ENCODE results near the gene TGM2. TPM values are rescaled to one million over a fixed set of nuclear protein-coding genes. Genes with fewer than 3 reads are reported as not detected.

TGM2 gene
- total RNA-seq, 2 experiments from 2014 or later = 0.35 TPM

GRCh38 chr20:38205001-38205400 lies 39.9 kb upstream of the TGM2 start:
- ATAC-seq (no peak), DNase-seq (no peak)
- Mint-ChIP-seq H3K27ac (no peak overlapping the region), H3K27me3 (peaks cover 29% of the 10 kb centered on the region), H3K4me1 (no peaks in the 10 kb centered on the region), H3K36me3 (no peaks in the 10 kb centered on the region), H3K4me3 (no peak overlapping the region), H3K9me3 (ENCODE audit: low read depth) (no peaks in the 10 kb centered on the region)
- CTCF ChIA-PET = interaction anchor here (1.0 to 3.5 kb wide), 3 partner anchors 16 to 22 kb away, joined by 3 to 15 read pairs (median 3); no protein-coding TSS in a partner anchor

- Mint-ChIP-seq H3K4me1 (no peaks in the 10 kb centered on the region), H3K9me3 (ENCODE audit: low read depth) (no peaks in the 10 kb centered on the region), H3K4me3 (no peak overlapping the region), H3K27me3 (peaks cover 29% of the 10 kb centered on the region), H3K36me3 (no peaks in the 10 kb centered on the region), H3K27ac (no peak overlapping the region)
- DNase-seq (no peak), ATAC-seq (no peak)
- CTCF ChIA-PET = no interaction called here
Observed at GRCh38 chr20:38203981-38204357, 38.9 kb upstream of the TGM2 start.

- Mint-ChIP-seq H3K4me3 (no peak overlapping the region), H3K9me3 (ENCODE audit: low read depth) (no peaks in the 10 kb centered on the region), H3K27ac (no peak overlapping the region), H3K36me3 (no peaks in the 10 kb centered on the region), H3K4me1 (no peaks in the 10 kb centered on the region), H3K27me3 (peaks cover 29% of the 10 kb centered on the region)
- CTCF ChIA-PET = no interaction called here
- DNase-seq = no peak
- ATAC-seq = no peak
Observed at GRCh38 chr20:38203337-38203980, 38.4 kb upstream of the TGM2 start.

GRCh38 chr20:38202982-38203293 lies 37.9 kb upstream of the TGM2 start:
- CTCF ChIA-PET = no interaction called here
- ATAC-seq = no peak
- no peak overlapping the region for H3K27ac Mint-ChIP-seq
- peaks cover 25% of the 10 kb centered on the region for H3K27me3 Mint-ChIP-seq
- H3K4me1 Mint-ChIP-seq = no peaks in the 10 kb centered on the region
- no peaks in the 10 kb centered on the region for H3K36me3 Mint-ChIP-seq
- H3K4me3 Mint-ChIP-seq = no peak overlapping the region
- no peak for DNase-seq
- H3K9me3 Mint-ChIP-seq (ENCODE audit: low read depth) = no peaks in the 10 kb centered on the region

GRCh38 chr20:38202153-38202981 lies 37.3 kb upstream of the TGM2 start:
- Mint-ChIP-seq H3K27ac (no peak overlapping the region), H3K36me3 (no peaks in the 10 kb centered on the region), H3K4me1 (no peaks in the 10 kb centered on the region), H3K27me3 (peaks cover 22% of the 10 kb centered on the region), H3K4me3 (no peak overlapping the region), H3K9me3 (ENCODE audit: low read depth) (no peaks in the 10 kb centered on the region)
- DNase-seq (no peak), ATAC-seq (no peak)
- CTCF ChIA-PET = no interaction called here

- DNase-seq (no peak), ATAC-seq (no peak)
- Mint-ChIP-seq H3K36me3 (no peaks in the 10 kb centered on the region), H3K27ac (no peak overlapping the region), H3K4me3 (no peak overlapping the region), H3K4me1 (no peaks in the 10 kb centered on the region), H3K27me3 (peaks cover 19% of the 10 kb centered on the region), H3K9me3 (ENCODE audit: low read depth) (no peaks in the 10 kb centered on the region)
- CTCF ChIA-PET = no interaction called here
Observed at GRCh38 chr20:38201356-38201755, 36.3 kb upstream of the TGM2 start.

GRCh38 chr20:38200646-38201045 lies 35.6 kb upstream of the TGM2 start:
- Mint-ChIP-seq H3K27me3 (peaks cover 15% of the 10 kb centered on the region), H3K4me3 (no peak overlapping the region), H3K27ac (no peak overlapping the region), H3K4me1 (no peaks in the 10 kb centered on the region), H3K36me3 (no peaks in the 10 kb centered on the region), H3K9me3 (ENCODE audit: low read depth) (no peaks in the 10 kb centered on the region)
- no peak for ATAC-seq
- CTCF ChIA-PET = no interaction called here
- DNase-seq = no peak

GRCh38 chr20:38199501-38200390 lies 34.7 kb upstream of the TGM2 start:
- no peak overlapping the region for H3K27ac Mint-ChIP-seq
- H3K4me1 Mint-ChIP-seq = no peaks in the 10 kb centered on the region
- H3K4me3 Mint-ChIP-seq = no peak overlapping the region
- ATAC-seq = no peak
- CTCF ChIA-PET = no interaction called here
- DNase-seq = no peak
- H3K27me3 Mint-ChIP-seq = peaks cover 11% of the 10 kb centered on the region
- H3K36me3 Mint-ChIP-seq = no peaks in the 10 kb centered on the region
- H3K9me3 Mint-ChIP-seq (ENCODE audit: low read depth) = no peaks in the 10 kb centered on the region

- Mint-ChIP-seq H3K4me3 (no peak overlapping the region), H3K27me3 (peaks cover under 1% of the 10 kb centered on the region), H3K4me1 (no peaks in the 10 kb centered on the region), H3K27ac (no peak overlapping the region), H3K36me3 (no peaks in the 10 kb centered on the region), H3K9me3 (ENCODE audit: low read depth) (no peaks in the 10 kb centered on the region)
- CTCF ChIA-PET = no interaction called here
- ATAC-seq (no peak), DNase-seq (no peak)
Observed at GRCh38 chr20:38198238-38198861, 33.3 kb upstream of the TGM2 start.

- Mint-ChIP-seq H3K4me1 (no peaks in the 10 kb centered on the region), H3K9me3 (ENCODE audit: low read depth) (no peaks in the 10 kb centered on the region), H3K27ac (no peak overlapping the region), H3K36me3 (no peaks in the 10 kb centered on the region), H3K27me3 (no peaks in the 10 kb centered on the region), H3K4me3 (no peak overlapping the region)
- no peak for DNase-seq
- CTCF ChIA-PET = no interaction called here
- no peak for ATAC-seq
Observed at GRCh38 chr20:38197619-38198018, 32.5 kb upstream of the TGM2 start.

GRCh38 chr20:38197217-38197616 lies 32.1 kb upstream of the TGM2 start:
- no peaks in the 10 kb centered on the region for H3K27me3 Mint-ChIP-seq
- CTCF ChIA-PET = no interaction called here
- no peaks in the 10 kb centered on the region for H3K9me3 Mint-ChIP-seq (ENCODE audit: low read depth)

GRCh38 chr20:38196592-38196991 lies 31.5 kb upstream of the TGM2 start:
- CTCF ChIA-PET = interaction anchor here (1.2 to 1.4 kb wide), 2 partner anchors 25 to 139 kb away, joined by 5 read pairs; no protein-coding TSS in a partner anchor

More at GRCh38 chr20:38197217-38197616, 32.1 kb upstream of the TGM2 start:
- no peak for ATAC-seq
- Mint-ChIP-seq H3K27ac (no peak overlapping the region), H3K4me3 (no peak overlapping the region), H3K36me3 (no peaks in the 10 kb centered on the region), H3K4me1 (no peaks in the 10 kb centered on the region)
- DNase-seq = no peak

GRCh38 chr20:38196076-38196475 lies 31.0 kb upstream of the TGM2 start:
- CTCF ChIA-PET = interaction anchor here (1.2 to 1.4 kb wide), 2 partner anchors 25 to 138 kb away, joined by 5 read pairs; no protein-coding TSS in a partner anchor
- H3K4me1 Mint-ChIP-seq = no peaks in the 10 kb centered on the region
- no peak for ATAC-seq
- H3K27me3 Mint-ChIP-seq = peaks cover 6% of the 10 kb centered on the region
- no peak overlapping the region for H3K27ac Mint-ChIP-seq
- H3K36me3 Mint-ChIP-seq = no peaks in the 10 kb centered on the region
- no peak overlapping the region for H3K4me3 Mint-ChIP-seq
- no peaks in the 10 kb centered on the region for H3K9me3 Mint-ChIP-seq (ENCODE audit: low read depth)
- DNase-seq = no peak

More at GRCh38 chr20:38196592-38196991, 31.5 kb upstream of the TGM2 start:
- H3K27ac Mint-ChIP-seq = no peak overlapping the region
- H3K27me3 Mint-ChIP-seq = peaks cover under 1% of the 10 kb centered on the region
- no peak overlapping the region for H3K4me3 Mint-ChIP-seq
- no peaks in the 10 kb centered on the region for H3K36me3 Mint-ChIP-seq
- H3K4me1 Mint-ChIP-seq = no peaks in the 10 kb centered on the region
- ATAC-seq = no peak
- no peaks in the 10 kb centered on the region for H3K9me3 Mint-ChIP-seq (ENCODE audit: low read depth)
- DNase-seq = no peak

All from activated CD8-positive, alpha-beta memory T cell treated with anti-CD3 and anti-CD28 coated beads, Interleukin-2, amount 10 ng/mL, durations not matched to agents 7 days and 5 days (primary cell).